PC-9 (cell line): ENCODE data around the gene FUOM.

Source experiments
- EZH2 ChIP-seq: fragments of 200-600 bp; sonication (generic); IDR thresholded peaks from 2 replicates; pipeline ENCODE4 v1.8.0; 2017; ENCODE audit warnings: antibody characterized with exemption, low read depth
- TF ChIP-seq, protein P1 (sequence below): fragments of 200-600 bp; sonication (generic); conservative IDR thresholded peaks from 2 replicates; pipeline ENCODE4 v1.6.1; 2017; ENCODE audit warnings: mixed run types, antibody characterized with exemption, mild to moderate bottlenecking, moderate library complexity

GRCh38 chr10:133351408-133352318 is 6.2 kb downstream of the FUOM start:
- TF ChIP-seq, protein P1, sequence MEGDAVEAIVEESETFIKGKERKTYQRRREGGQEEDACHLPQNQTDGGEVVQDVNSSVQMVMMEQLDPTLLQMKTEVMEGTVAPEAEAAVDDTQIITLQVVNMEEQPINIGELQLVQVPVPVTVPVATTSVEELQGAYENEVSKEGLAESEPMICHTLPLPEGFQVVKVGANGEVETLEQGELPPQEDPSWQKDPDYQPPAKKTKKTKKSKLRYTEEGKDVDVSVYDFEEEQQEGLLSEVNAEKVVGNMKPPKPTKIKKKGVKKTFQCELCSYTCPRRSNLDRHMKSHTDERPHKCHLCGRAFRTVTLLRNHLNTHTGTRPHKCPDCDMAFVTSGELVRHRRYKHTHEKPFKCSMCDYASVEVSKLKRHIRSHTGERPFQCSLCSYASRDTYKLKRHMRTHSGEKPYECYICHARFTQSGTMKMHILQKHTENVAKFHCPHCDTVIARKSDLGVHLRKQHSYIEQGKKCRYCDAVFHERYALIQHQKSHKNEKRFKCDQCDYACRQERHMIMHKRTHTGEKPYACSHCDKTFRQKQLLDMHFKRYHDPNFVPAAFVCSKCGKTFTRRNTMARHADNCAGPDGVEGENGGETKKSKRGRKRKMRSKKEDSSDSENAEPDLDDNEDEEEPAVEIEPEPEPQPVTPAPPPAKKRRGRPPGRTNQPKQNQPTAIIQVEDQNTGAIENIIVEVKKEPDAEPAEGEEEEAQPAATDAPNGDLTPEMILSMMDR, result no peak
- no peak for TF ChIP-seq EZH2
